Left ventricle myocardium inferior (tissue), 1 donor: ENCODE data around the gene UBE2C. TPM values are rescaled to one million over a fixed set of nuclear protein-coding genes. Genes with fewer than 3 reads are reported as not detected.

Source experiments
- DNase-seq: peaks from one replicate; pipeline ENCODE4 v3.0.0-alpha.2; 2020
- H3K27ac ChIP-seq: fragments of 200-600 bp; replicated peaks from 2 replicates; pipeline ENCODE4 v1.8.0; 2021
- H3K27me3 ChIP-seq: fragments of 200-600 bp; 2 replicates; pipeline ENCODE4 v1.8.0; 2021; ENCODE audit warnings: low read depth
- H3K36me3 ChIP-seq: fragments of 200-600 bp; 2 replicates; pipeline ENCODE4 v1.8.0; 2021
- H3K4me1 ChIP-seq: fragments of 200-600 bp; 2 replicates; pipeline ENCODE4 v1.8.0; 2021
- H3K4me3 ChIP-seq: fragments of 200-600 bp; 2 replicates; pipeline ENCODE4 v1.8.0; 2021; ENCODE audit warnings: mild to moderate bottlenecking, moderate library complexity
- H3K9me3 ChIP-seq: fragments of 200-600 bp; replicated peaks from 2 replicates; pipeline ENCODE4 v1.8.0; 2021
- intact Hi-C: fragments of 100-400 bp; cut with micrococcal nuclease; formaldehyde crosslinking; loops from one replicate; pipeline ENCODE4 v1.11.0; 2022
- total RNA-seq: library from RNA; stranded (reverse); fragmentation: NEBNext Ultra II Directional; extraction: Animal tissue kit (Norgen Biotek cat#: 25700); gene quantifications from one replicate; pipeline ENCODE4 v1.2.1, GENCODE V29; 2021
- TF ChIP-seq, protein P1 (sequence below): fragments of 200-600 bp; IDR thresholded peaks from 2 replicates; pipeline ENCODE4 v1.8.0; 2021; ENCODE audit warnings: antibody characterized with exemption, mild to moderate bottlenecking, borderline replicate concordance
- donor health status: DM: no; HTN: yes; CAD: no; lungs with severe emphysema.

UBE2C gene
- total RNA-seq, 1 donor from 2014 or later = 0.91 TPM

DNA sequence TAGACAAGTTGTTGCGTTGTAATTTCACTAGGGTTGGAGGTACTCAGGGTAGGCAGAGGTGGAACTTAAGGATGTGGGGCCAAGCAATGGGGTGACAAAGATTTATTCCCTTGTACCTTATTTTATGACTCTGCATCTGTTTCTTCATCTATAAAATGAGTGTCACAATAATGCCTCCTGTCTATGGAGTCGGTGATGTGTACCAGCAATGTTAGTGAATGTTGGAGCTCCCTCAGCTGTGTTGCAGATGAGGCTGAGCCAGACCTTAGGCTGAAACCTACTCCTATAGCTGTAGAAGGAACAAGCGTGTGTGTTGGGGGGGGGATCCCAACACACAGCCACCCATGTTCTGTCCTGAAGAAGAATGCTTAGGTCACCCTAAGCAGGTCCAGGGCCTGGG, 4.5 kb downstream of the UBE2C start:
- H3K36me3 ChIP-seq = no peaks in the 10 kb centered on the region
- no peak overlapping the region for H3K4me3 ChIP-seq
- no peak for DNase-seq
- intact Hi-C loops = no loop called here
- H3K9me3 ChIP-seq = no peaks in the 10 kb centered on the region
- H3K27me3 ChIP-seq = peaks cover 18% of the 10 kb centered on the region
- TF ChIP-seq, protein P1, sequence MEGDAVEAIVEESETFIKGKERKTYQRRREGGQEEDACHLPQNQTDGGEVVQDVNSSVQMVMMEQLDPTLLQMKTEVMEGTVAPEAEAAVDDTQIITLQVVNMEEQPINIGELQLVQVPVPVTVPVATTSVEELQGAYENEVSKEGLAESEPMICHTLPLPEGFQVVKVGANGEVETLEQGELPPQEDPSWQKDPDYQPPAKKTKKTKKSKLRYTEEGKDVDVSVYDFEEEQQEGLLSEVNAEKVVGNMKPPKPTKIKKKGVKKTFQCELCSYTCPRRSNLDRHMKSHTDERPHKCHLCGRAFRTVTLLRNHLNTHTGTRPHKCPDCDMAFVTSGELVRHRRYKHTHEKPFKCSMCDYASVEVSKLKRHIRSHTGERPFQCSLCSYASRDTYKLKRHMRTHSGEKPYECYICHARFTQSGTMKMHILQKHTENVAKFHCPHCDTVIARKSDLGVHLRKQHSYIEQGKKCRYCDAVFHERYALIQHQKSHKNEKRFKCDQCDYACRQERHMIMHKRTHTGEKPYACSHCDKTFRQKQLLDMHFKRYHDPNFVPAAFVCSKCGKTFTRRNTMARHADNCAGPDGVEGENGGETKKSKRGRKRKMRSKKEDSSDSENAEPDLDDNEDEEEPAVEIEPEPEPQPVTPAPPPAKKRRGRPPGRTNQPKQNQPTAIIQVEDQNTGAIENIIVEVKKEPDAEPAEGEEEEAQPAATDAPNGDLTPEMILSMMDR = no peak
- H3K4me1 ChIP-seq = peaks cover 9% of the 10 kb centered on the region
- H3K27ac ChIP-seq = no peak overlapping the region

DNA sequence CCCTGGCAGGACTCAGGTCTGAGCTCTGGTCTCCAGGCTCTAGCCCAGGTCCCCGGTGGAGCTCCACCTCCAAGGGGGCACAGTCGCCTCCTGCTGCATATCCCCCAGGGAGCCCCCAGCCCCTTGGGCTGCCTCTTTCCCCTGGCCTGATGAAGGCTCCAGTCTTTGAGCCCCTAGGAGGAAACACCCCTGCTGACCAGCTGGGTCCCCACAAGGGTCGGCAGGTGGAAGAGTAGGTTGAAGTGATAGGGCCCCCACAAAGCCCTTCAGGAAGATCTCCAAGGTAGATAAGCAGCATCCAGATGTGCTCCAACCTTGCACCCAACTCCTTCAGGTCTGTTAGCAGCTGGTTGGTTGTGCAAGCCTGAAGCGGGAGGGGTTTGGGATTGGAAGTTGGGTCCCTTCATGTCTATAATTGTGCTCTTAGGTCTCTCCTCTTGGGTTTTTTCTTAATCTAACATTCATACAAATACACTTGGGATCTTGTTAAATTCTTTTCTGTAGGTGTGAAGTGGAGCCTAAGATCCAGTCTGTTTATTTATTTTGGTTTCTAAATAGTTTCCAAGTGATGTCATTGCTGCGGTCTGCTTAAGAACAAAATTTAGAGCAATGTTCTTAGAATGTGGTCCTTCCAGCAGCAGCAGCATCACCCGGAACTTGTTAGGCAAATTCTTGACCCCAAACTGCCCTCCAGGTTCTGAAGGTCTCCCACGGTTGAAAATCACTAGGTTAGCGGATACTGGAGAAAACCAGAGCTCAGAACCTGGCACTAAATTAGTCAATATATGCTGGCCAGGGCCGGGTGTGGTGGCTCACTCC, 5.1 kb downstream of the UBE2C start:
- no peaks in the 10 kb centered on the region for H3K9me3 ChIP-seq
- TF ChIP-seq, protein P1 = no peak
- H3K27ac ChIP-seq = no peak overlapping the region
- H3K4me1 ChIP-seq = peaks cover 7% of the 10 kb centered on the region
- no peak for DNase-seq
- intact Hi-C loops = no loop called here
- H3K27me3 ChIP-seq = peaks cover 24% of the 10 kb centered on the region
- H3K4me3 ChIP-seq = no peak overlapping the region
- no peaks in the 10 kb centered on the region for H3K36me3 ChIP-seq

DNA sequence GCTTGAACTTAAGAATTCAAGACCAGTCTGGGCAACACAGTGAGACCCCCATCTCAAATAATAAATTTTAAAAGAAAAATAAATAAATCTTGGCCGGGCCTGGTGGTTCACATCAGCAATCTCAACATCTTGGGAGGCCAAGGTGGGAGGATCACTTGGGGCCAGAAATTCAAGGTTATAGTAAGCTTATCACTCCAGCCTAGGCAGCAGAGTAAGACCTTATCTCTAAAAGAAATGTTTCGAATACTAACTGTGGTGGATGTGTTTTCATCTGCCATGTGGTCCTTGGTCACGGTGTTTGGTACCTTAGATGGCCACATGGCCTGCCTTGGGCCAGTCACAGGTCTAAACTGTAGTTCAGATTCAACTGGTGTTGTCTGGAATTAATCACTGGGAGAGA, 5.8 kb downstream of the UBE2C start:
- intact Hi-C loops = no loop called here
- Histone ChIP-seq H3K4me1 (peaks cover 7% of the 10 kb centered on the region), H3K4me3 (no peak overlapping the region), H3K27ac (no peak overlapping the region), H3K27me3 (peaks cover 31% of the 10 kb centered on the region), H3K9me3 (no peaks in the 10 kb centered on the region), H3K36me3 (no peaks in the 10 kb centered on the region)
- TF ChIP-seq, protein P1 = no peak
- DNase-seq = no peak

DNA sequence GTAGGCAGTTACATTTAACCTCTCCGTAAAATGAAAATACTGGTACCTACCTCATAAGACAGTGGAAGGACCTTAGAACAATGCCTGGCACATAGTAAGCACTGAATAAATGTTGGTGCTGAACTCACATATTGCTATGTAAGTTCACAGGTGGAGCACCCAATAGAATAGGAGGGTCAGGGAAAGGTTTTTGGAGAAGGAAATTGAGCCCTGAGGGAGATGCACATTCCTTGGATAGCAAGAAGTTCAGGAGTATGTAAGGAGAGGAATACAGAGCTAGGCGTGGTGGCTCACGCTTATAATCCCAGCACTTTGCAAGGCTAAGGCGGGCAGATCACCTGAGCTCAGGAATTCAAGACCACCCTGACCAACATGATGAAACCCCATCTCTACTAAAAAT, 7.0 kb downstream of the UBE2C start:
- no peak for DNase-seq
- Histone ChIP-seq H3K9me3 (no peaks in the 10 kb centered on the region), H3K4me3 (no peak overlapping the region), H3K27me3 (peaks cover 42% of the 10 kb centered on the region), H3K27ac (no peak overlapping the region), H3K4me1 (peaks cover 17% of the 10 kb centered on the region), H3K36me3 (no peaks in the 10 kb centered on the region)
- TF ChIP-seq, protein P1 = no peak
- intact Hi-C loops = no loop called here

DNA sequence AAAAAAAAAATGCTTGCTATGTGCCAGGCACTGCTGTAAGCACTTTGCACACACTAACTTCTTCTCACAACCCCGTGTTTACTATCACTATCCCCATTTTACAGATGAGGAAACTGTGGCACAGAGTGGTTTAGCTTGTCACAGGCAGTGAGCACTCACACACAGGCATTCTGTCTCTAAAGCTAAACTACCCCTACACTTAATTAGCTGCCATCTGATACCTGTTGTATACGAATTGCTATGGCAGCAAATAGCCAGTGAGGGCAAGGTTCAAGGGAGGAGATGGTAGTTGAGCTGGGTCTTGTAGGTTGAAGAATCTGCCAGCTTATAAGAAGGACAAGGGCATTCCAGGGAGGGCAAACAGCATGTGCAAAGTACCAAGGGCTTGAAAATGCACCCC, 9.5 kb downstream of the UBE2C start:
- peaks cover 29% of the 10 kb centered on the region for H3K4me1 ChIP-seq
- H3K4me3 ChIP-seq = no peak overlapping the region
- TF ChIP-seq, protein P1 = no peak
- no peaks in the 10 kb centered on the region for H3K9me3 ChIP-seq
- no peak overlapping the region for H3K27ac ChIP-seq
- intact Hi-C loops = no loop called here
- H3K36me3 ChIP-seq = no peaks in the 10 kb centered on the region
- DNase-seq = no peak
- peaks cover 47% of the 10 kb centered on the region for H3K27me3 ChIP-seq
